AG09319 (cell line): ENCODE data around the gene EID2B.
A peak's percentile ranks its signal among the peaks of the same experiment; 100 is the strongest.

Experiments
- DNase-seq: peaks from one replicate; pipeline ENCODE4 v3.0.0-alpha.2; 2010; ENCODE audit warnings: low read depth; ENCODE audit errors: extremely low read depth
- TF ChIP-seq, protein P1 (sequence below): IDR thresholded peaks from 2 replicates; pipeline ENCODE4 v1.5.1; 2011; ENCODE audit warnings: low read depth, mild to moderate bottlenecking, inconsistent platforms, low read length, moderate library complexity

The EID2B gene

DNA sequence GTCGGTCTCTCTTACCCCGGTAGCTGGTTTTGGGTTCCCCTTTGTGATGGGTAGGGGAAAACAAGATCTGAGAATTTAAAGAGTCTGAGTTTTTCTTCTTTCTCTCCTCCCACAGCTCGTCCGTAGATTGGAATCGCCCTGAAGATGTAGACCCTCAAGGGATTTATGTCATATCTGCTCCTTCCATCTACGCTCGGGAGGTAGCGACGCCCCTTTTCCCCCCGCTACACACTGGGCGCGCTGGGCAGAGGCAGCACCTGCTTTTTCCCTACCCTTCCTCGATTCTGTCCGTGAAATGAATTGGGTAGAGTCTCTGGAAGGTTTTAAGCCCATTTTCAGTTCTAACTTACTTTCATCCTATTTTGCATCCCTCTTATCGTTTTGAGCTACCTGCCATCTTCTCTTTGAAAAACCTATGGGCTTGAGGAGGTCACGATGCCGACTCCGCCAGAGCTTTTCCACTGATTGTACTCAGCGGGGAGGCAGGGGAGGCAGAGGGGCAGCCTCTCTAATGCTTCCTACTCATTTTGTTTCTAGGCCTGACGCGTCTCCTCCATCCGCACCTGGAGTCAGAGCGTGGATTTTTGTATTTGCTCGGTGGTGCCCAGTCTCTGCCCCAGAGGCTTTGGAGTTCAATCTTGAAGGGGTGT, 24.8 kb downstream of the EID2B start:
- TF ChIP-seq, protein P1, sequence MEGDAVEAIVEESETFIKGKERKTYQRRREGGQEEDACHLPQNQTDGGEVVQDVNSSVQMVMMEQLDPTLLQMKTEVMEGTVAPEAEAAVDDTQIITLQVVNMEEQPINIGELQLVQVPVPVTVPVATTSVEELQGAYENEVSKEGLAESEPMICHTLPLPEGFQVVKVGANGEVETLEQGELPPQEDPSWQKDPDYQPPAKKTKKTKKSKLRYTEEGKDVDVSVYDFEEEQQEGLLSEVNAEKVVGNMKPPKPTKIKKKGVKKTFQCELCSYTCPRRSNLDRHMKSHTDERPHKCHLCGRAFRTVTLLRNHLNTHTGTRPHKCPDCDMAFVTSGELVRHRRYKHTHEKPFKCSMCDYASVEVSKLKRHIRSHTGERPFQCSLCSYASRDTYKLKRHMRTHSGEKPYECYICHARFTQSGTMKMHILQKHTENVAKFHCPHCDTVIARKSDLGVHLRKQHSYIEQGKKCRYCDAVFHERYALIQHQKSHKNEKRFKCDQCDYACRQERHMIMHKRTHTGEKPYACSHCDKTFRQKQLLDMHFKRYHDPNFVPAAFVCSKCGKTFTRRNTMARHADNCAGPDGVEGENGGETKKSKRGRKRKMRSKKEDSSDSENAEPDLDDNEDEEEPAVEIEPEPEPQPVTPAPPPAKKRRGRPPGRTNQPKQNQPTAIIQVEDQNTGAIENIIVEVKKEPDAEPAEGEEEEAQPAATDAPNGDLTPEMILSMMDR, result no peak
- no peak for DNase-seq

DNA sequence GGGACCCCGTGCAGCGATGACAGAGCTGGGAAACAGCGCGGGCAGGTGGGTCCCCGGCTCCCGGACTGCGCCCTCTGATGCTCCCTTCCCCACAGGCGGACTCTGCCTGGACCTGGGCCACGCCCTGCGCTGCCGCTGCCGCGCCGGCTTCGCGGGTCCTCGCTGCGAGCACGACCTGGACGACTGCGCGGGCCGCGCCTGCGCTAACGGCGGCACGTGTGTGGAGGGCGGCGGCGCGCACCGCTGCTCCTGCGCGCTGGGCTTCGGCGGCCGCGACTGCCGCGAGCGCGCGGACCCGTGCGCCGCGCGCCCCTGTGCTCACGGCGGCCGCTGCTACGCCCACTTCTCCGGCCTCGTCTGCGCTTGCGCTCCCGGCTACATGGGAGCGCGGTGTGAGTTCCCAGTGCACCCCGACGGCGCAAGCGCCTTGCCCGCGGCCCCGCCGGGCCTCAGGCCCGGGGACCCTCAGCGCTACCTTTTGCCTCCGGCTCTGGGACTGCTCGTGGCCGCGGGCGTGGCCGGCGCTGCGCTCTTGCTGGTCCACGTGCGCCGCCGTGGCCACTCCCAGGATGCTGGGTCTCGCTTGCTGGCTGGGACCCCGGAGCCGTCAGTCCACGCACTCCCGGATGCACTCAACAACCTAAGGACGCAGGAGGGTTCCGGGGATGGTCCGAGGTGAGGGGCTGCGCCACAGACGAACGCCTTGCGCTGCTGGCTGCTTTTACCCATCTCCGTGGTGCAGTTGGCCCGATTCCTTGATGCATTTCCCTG, 25.5 kb downstream of the EID2B start:
- TF ChIP-seq, protein P1, result no peak
- DNase-seq, result no peak

DNA sequence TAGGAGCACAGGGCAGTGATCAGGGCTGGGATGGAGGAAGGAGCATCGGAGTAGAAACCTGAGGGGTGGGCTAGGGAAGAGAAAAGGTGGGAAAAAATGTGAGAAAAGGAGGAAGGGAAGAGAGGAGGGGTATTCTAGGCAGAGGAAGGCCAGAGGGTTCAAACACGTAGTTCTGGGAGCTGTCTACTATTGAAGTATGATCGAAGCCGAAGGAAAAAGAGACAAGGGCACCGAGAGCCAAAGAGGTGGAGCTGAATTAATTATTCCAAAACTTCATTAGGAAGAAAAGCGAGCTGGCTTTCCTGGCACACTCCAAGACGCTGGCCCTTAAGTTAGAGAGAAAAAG, 26.1 kb downstream of the EID2B start:
- TF ChIP-seq, protein P1, result no peak
- DNase-seq, result no peak

DNA sequence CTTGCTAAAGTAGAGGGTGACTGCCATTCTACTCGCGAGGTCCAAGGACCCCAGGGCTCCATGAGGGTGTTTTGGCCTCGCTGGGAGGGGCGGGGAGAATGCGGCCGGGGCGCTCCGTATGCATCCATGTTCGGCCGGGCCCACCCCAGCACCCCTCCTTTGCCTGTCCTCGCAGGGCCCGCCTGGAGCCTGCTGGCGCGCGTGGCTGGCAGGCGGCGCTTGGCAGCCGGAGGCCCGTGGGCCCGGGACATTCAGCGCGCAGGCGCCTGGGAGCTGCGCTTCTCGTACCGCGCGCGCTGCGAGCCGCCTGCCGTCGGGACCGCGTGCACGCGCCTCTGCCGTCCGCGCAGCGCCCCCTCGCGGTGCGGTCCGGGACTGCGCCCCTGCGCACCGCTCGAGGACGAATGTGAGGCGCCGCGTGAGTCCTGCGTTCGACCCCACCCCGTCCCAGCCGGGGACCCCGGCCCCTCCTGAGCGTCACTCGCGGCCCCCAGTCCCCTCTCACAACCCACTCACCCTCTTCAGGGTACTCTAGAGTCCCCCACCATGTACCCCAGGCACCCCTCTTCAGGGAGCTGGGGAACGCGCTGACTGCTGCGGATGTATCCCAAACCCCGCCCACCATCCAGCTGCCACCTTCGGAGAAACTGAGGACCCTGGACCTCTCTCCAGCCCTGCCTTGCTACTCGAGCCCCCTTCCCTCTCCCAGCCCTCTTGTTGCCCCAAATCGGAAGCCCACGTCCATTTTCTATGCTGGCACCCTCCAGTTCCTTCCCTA, 29.8 kb downstream of the EID2B start:
- TF ChIP-seq, protein P1, result peak; percentile 23
- DNase-seq, result peak; percentile 28

DNA sequence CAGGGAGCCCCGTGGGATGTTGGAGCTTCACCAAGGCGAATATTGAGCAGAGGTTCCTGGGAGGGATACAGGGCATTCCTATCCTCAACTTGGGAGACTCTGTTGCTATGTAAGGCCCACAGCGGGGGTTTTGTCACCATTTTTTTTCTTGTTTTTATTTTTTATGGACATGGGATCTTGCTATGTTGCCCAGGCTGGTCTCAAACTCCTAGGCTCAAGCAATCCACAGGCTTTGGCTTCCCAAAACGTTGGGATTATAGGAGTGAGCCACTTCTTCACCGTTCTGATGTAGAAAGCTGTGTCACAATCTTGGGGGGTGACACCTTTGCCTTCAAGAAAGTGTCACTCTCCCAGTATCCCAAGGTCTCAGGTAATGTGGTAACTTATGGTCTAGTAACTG, 31.3 kb downstream of the EID2B start:
- DNase-seq, result no peak
- TF ChIP-seq, protein P1, result no peak

DNA sequence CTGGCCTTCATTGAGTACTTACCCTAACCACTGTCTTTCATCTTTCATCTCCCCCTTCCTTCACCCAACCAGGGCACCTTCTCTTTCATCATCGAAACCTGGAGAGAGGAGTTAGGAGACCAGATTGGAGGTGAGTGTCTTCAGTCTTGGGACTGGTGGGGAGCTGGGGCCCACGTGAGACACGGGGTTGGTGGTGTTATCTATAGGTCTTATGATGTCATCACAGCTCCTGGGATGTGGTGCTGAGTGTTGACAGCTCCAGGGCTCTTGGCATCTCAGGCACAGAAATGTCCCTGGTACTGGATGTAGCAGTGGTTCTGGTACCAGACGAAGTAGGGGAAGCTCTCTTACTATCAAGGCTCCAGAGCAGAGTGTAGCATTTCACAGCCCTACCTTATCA, 32.1 kb downstream of the EID2B start:
- DNase-seq, result no peak

More for the DNA sequence above, 32.1 kb downstream of the EID2B start:
- TF ChIP-seq, protein P1, result no peak
